Stimulated activated naive CD8-positive, alpha-beta T cell treated with anti-CD3 and anti-CD28 coated beads, Interleukin-15, Interleukin-2, amounts not matched to agents 100 U/mL and 50 U/mL, for 24 hours (primary cell): ENCODE results near the gene ACO2.

Experiments used
- ATAC-seq: fragments of 150-1000 bp; cut with Tn5 transposase; one replicate; pipeline ENCODE4 v1.10.0; 2021
- DNase-seq: peaks from one replicate; pipeline ENCODE4 v3.0.0; 2021

ACO2 gene

GRCh38 chr22:41488596-41489385, 19.9 kb downstream of the ACO2 start:
- DNase-seq: no peak

GRCh38 chr22:41491374-41492100, 22.6 kb downstream of the ACO2 start:
- DNase-seq (no peak), ATAC-seq (no peak)

More at GRCh38 chr22:41488596-41489385, 19.9 kb downstream of the ACO2 start:
- no peak for ATAC-seq

- DNase-seq (no peak), ATAC-seq (no peak)
Observed at GRCh38 chr22:41498303-41498835, 29.5 kb downstream of the ACO2 start.

DNA sequence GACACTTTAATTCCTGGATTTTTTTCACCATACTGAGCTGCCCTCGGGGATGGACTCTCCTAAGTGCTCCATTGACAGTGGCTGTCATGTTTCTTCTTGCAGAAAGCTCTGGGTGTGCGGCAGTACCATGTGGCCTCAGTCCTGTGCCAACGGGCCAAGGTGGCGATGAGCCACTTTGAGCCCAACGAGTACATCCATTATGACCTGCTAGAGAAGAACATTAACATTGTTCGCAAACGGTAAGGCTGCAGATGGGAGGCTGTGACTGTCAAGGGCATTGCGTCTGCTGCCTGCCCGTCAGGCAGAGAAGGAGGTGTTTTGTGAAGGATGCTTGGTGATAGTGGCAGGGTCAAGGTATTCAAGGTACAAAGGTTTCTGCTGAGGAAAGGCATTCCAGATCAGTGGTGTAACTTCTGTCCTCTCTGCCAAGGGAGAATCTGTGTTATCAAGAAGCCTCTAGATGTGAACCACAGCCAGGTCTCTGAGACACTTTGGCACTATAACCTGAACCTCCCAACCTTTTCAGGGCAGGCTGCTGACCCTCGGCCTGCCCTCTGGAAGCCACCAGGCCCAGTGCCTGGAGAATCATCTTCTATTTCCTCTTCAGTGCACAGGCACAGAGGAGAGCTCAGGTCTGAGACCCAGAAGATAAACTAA, 30.8 kb downstream of the ACO2 start:
- no peak for ATAC-seq
- DNase-seq: no peak

DNA sequence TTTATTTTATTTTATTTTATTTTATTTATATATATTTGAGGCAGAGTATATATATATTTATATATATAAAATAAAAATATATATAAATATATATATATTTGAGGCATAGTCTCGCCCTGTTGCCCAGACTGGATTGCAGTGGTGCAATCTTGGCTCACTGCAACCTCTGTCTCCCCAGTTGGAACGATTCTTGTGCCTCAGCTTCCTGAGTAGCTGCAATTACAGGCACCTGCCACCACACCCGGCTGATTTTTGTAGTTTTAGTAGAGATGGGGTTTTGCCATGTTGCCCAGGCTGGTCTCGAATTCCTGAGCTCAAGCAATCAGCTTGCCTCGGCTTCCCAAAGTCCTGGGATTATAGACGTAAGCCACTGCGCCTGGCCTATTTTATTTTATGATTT, 31.4 kb downstream of the ACO2 start:
- DNase-seq (no peak), ATAC-seq (no peak)

GRCh38 chr22:41501209-41501608, 32.3 kb downstream of the ACO2 start:
- ATAC-seq (peak; percentile 65), DNase-seq (no peak)

DNA sequence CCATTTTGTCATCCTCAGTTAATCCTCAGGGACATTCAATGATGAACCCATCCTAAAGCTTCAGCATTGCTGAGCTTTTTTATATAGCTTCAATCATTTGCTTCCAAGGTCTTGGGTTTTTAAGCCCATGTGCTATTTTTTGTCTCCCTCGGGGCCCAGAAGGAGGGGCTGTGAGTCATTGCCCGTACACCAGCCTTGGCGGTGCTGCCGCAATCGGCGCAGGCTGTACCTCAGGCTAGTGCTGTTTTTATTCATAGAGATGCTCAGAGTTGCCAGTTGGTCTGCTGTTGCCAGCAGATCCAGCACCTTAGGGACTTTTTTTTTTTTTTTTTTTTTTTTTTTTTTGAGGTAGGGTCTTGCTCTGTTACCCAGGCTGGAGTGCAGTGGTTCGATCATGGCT, 35.5 kb downstream of the ACO2 start:
- DNase-seq (no peak), ATAC-seq (no peak)

- no peak for ATAC-seq
- no peak for DNase-seq
Observed at GRCh38 chr22:41504816-41505215, 35.9 kb downstream of the ACO2 start.

GRCh38 chr22:41505511-41506220, 36.7 kb downstream of the ACO2 start:
- DNase-seq: no peak
- no peak for ATAC-seq

- DNase-seq (no peak), ATAC-seq (no peak)
Observed at GRCh38 chr22:41507330-41508063, 38.6 kb downstream of the ACO2 start.

GRCh38 chr22:41508770-41509170, 39.9 kb downstream of the ACO2 start:
- ATAC-seq: no peak
- DNase-seq: no peak

DNA sequence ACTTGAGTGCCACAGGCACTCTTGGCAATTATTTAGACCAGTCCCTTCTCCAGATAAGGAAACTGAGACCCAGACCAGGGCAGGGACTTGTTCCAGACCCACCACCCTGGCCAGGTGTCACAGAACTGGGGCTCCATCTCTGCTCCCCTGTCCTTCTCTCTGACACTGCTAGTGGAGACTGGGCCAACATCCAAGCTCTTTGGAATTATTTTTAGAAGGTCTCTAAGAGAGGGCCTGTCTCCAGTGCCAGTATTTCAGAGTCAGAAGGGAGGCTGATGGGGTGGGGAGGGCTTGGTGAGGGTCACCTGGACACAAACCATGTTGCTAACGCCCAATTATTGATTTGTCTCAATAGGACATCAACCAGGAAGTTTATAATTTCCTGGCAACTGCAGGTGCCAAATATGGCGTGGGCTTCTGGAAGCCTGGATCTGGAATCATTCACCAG, 42.6 kb downstream of the ACO2 start:
- ATAC-seq: no peak

DNA sequence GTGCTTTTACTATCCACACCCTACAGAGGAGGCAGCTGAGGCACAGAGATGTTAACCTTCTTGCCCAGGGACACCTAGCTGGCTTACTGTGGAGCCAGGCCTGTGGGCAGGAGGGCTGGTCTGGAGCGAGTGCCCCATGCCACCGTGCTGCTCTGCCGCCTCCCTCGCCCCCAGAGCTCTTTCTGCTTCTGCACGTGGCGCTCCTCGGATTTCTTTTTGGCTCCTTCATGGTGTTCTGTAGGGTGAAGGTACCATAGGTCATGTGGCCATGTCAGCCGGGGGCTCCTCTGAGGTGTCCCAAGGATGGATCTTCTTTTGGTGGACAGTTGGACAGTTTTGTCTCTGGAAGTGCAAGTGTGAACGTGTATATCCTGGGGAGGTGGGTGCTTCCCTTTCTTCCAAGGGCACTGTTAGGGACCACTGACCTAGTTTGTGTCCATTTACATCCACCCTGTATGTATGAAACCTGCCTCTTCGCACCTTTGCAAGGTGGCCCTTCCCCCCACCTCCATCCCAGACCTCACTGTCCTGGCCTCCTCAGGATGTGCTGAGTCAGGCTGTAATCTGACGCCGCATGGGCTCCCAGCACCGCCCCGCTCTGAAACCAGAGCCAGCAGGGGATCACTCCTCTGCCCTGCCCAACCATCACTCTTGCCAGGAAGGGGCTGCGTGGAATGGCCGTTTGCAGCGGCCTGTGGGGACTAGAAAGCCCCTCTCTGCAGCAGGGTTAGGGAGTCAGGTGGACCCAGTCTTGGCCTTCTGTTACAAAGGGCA, 43.7 kb downstream of the ACO2 start:
- ATAC-seq (no peak), DNase-seq (no peak)

More for the DNA sequence above, 42.6 kb downstream of the ACO2 start:
- DNase-seq: no peak

DNA sequence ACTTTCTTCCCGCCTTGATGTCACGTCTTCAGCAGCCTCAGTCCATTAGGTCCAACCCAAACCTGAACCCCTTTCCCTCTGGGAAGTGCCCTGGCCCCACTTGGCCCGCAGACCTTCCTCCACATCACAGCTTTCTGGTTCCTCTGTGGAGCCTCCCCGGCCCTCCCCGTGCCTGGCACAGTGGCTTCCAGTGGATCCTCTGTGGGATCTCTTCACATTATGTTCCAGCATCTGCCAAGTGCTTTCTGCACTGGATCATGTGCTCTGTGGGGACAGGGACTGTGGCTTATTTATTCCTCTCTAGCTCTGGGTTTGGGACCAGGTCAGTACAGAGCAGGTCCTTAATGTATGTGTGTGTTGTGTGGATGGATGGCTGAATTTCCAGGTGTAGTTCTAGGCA, 44.5 kb downstream of the ACO2 start:
- no peak for DNase-seq
- no peak for ATAC-seq

- ATAC-seq: no peak
Observed at GRCh38 chr22:41516462-41516861, 47.5 kb downstream of the ACO2 start.

DNA sequence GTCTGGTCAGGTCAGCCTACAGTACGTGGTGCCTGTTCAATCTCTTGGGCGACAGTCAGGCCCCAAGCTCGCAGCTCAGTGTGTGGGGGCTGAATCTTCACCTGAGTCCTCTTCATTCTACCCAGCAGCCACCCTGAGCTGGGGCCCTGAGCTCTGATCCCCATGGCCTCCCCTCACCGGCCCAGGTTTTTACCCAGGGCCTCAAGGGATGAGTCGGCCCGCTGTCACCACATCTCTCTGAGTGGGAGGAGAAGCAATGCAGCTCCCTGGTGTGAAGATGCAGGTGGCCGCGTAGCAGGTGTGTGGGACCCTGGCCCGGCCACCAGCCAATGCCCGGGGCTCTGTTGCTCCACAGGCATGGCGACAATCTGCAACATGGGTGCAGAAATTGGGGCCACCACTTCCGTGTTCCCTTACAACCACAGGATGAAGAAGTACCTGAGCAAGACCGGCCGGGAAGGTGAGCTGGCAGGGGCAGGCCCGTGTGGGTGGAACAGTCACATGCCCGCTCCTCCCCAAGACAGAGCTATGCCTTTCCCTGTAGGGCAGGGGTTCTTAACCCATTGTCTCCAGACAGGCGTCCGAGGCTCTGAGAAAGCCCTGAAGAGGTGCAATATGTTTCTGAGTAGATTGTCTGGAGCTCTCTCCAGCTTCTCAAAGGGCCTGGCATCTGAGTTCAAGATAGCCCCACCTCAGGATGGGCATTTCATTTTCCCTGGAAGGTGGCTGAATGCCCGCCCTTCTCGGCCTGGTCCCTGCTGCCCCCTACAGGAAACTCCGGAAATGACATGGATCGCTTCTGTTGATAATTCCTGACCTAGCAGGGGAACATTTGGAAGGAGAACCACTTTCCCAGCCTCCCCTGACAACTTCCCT, 48.5 kb downstream of the ACO2 start:
- ATAC-seq: peak; percentile 79
- DNase-seq: peak; percentile 59

More at GRCh38 chr22:41516462-41516861, 47.5 kb downstream of the ACO2 start:
- DNase-seq: no peak

DNA sequence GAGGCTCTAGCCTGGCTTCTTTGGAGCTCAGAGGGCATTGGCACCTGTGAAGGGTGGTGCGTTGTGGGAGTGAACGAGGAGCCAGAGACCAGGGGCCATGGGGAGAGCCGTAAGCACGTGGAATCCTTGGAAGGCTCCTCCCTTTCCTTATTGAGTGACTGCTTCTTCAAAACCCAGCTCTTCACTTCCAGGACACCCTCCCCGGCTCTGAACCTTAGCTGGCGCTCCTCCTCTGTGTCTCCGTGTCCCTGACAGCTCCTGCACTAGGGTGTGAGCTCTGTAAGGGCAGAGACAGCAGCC, 49.1 kb downstream of the ACO2 start:
- ATAC-seq: no peak
- DNase-seq: no peak

- no peak for DNase-seq
- no peak for ATAC-seq
Observed at GRCh38 chr22:41521126-41521525, 52.2 kb downstream of the ACO2 start.

GRCh38 chr22:41522813-41523212, 53.9 kb downstream of the ACO2 start:
- DNase-seq: no peak
- ATAC-seq: no peak
